IPS-NIHi7 (cell line): ENCODE measurements around the gene ATP6AP1.
"Not testable (repeated sequence)": the region's sequence is repeated elsewhere in the genome, so short reads cannot be mapped to it uniquely, and the experiment has no call there.

ENCODE experiments used
- DNase-seq: peaks from one replicate; pipeline ENCODE4 v3.0.0; 2012; ENCODE audit warnings: mixed read lengths; ENCODE audit errors: extremely low spot score

Gene ATP6AP1

DNA sequence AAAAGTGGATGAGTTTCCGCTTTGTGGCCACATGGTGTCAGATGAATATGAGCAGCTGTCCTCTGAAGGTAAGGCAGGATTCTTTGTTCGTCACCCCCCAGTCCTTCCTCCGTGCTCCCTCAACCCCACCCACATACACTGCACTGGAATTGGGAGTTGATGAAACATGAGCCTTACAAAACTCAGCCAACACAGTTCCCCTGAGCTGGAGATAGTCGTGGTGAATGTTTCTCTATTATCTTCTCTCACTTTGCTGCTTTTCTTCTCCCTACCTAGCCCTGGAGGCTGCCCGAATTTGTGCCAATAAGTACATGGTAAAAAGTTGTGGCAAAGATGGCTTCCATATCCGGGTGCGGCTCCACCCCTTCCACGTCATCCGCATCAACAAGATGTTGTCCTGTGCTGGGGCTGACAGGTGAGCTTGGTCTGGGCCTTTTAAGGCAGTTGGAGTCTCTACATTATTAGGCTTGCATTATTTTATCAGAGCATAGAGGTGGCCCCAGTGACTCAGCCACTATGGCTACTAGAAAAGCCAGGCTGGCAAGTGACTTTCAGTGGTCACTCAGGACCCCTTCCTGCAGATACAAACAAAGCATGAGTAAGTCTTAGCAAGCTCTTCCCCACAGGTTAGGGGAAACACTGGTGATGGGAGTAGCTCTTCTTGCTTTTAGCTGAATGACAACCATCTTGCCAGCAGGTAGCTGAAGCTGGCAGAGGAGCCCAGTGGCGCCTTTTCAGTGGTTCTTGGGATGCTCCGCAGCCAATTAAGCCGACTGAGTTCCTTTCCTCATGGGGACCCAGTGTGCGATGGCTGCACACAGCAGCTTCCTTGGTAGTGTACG is 28.7 kb upstream of the ATP6AP1 start:
- DNase-seq = no peak

DNA sequence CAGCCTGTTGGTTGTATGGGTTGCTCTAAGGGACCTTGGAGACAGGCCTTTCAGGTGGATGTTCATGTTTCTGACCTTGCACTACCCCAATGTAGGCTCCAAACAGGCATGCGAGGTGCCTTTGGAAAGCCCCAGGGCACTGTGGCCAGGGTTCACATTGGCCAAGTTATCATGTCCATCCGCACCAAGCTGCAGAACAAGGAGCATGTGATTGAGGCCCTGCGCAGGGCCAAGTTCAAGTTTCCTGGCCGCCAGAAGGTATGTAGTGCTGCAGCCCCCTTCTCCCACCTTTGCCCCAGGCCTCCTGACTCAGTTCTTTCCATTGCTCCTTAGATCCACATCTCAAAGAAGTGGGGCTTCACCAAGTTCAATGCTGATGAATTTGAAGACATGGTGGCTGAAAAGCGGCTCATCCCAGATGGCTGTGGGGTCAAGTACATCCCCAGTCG is 28.1 kb upstream of the ATP6AP1 start:
- not testable (repeated sequence) for DNase-seq

DNA sequence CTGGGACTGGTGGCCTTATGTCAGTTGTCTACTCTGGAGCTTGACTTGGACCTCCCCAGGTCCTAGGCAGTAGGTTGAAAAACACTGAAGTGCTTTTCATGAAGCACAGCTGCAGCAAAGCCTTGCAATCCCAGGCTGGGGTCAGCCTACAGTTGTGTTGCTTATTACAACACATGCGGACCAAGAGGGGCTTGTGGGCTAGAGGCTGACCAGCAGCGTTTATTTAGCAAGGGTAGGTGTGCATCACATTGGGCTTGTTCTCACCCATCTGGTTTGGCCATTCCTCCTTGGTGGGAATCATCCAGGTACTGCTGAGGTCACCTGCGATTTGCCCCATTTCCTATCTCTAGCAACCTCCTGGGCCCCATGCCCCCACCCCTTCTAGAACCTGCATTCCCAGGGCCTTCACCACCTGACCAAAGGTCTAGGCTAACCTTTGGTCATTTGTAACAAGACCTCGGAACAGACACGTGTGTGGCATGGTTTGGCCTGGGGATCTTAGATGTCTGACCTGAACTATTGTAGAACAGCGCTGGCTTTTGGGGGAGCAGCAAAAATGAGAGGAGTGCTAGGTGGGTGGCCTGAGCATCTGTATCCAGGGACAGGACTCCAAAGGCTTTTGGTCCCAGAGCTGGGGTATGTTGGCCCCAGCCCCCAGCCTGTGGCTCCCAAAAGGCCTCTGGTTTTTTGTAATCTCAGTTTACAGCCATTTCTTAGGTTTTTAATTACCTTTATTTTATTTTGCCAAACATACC is 27.3 kb upstream of the ATP6AP1 start:
- DNase-seq = peak; percentile 12

DNA sequence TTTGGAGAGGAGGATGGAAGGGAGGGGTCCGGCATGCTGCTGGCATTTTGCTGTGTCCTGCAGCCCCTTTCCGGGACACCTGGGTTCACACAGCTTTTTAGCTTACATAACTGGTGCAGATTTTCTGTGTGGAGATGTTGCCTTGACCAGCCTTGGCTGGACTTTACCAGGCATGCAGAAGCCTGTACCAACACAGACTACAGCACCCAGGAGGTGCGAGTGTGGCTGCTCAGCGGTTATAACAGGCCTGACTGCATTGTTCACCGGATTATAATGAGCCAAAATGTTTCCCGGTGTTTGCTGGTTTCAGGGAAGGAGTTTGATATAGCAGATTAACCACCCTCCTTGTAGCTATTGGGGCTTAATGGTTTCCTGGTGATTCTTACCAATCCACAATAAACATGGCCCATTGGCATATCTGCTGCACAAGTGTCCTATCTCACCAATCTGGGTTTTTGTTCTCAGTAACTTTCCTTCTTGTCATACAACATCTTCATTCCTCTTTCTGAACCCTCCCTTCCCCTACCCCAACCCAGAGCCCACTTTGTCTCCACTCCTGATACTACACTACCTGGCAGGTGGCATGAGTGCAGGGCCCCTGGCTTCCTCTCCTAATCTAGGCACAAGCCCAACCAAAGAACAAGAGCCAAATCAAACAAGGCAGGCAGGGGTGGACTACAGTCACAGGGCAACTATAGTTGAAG is 26.4 kb upstream of the ATP6AP1 start:
- no peak for DNase-seq

DNA sequence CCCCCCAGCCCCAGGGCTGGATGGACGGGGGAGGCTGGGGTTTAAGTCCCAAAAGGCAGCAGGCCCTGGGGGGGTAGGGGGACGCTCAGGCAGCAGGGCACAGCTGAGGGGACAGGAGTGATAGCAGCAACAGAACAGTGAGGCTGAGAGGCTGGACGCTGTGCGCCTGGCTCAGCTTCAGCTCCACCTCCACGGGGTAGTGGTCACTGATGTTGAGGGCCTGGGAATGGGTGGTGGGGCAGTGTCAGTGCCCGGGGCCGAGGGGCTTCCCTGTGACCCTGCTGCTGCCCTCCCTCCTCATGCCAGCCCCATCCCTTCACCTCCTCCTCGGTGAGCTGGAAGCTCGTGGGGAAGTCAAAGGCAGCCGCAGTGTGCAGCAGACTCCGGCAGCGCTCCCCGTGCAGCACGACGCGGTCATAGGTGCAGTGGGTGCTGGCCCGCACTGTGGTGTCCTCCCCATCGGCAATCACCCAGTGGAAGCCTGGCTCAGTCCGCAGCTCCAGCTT is 25.8 kb upstream of the ATP6AP1 start:
- no peak for DNase-seq

DNA sequence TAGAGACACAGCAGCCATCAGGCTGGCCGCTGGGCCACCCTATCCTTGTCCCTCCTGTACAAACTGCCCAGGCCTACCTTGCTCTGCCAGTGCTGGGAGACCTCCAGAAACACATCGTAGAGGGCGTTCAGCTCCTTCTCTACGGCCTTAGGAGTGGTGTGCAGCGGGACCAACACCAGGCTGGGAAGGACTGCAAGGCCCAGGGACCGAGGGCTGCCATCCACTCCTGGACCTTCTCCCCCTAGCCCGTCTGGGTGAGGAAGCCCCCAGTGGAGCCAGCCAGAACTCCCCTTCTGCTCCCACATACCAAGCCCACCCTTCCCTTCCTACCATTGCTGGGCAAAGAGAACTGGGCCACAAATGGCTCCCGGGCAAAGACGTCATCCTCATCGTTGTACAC is 25.3 kb upstream of the ATP6AP1 start:
- no peak for DNase-seq

DNA sequence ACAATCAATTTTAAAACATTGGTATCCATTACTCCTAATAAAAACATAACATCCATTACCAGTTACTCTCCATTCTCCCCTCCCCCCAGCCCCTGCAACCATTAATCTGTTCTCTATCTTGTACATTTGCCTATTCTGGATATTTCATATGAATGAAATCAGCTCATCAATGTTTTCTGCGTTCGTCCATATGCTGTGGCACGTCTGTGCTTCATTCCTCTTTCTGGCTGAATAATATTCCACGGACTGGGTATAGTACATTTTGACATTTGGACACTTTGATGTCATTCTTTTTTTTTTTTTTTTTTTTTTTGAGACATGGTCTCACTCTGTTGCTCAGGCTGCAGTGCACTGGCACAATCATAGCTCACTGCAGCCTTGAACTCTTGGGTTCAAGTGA is 24.6 kb upstream of the ATP6AP1 start:
- DNase-seq = no peak

DNA sequence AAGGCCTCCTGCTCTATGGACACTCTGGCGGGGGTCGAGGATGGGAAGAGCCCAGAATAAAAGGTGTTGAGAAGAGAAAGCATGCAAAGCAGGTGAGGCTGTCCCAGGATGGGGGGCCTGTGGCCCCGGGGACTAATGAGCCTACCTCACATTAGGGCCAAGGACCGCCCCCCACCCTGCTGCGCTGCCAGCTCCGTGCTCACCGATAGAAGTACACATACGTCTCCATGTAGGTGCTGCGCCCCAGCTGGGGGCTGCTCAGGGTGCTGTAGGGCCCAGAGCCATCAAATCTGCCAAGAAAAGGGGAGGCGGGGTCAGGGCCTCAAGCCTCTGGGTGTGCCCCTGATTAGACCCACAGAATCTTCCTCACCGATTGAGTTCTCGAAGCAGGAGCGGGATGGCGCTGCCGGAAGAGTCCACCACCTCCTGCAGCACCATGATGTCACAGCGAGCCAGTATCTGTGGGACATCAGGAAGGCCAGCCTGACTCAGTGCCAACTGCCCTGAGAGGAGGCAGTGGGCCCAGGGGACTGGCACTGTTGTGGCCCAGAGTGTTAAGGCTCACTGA is 23.8 kb upstream of the ATP6AP1 start:
- no peak for DNase-seq

DNA sequence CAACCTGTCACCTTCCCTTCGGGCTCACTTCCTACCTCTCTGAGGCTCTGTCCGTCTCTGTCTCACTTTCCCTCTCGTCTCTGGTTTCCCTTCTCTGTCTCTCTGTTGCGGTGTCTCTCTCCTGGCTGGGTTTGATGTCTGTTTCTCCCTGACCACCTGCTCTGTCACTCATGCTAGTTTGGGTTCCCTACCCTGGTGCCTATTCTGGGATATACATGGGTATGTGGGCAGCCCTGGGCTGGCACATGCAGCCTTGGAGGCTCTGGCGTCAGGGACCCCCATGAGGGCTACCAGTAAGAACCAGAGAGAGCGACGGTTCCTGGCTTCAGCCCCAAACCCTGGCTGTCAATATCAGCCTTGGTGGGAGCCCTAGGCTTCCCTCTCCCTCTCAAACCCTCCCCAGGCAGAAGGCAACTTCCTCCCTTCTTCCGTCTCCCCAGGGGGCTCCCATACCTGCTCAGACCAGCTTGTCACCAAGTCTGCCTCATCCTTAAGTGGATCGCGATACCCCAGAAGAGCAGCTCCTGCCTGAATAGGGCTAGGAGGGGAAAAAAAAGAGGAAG is 19.7 kb upstream of the ATP6AP1 start:
- DNase-seq = no peak

DNA sequence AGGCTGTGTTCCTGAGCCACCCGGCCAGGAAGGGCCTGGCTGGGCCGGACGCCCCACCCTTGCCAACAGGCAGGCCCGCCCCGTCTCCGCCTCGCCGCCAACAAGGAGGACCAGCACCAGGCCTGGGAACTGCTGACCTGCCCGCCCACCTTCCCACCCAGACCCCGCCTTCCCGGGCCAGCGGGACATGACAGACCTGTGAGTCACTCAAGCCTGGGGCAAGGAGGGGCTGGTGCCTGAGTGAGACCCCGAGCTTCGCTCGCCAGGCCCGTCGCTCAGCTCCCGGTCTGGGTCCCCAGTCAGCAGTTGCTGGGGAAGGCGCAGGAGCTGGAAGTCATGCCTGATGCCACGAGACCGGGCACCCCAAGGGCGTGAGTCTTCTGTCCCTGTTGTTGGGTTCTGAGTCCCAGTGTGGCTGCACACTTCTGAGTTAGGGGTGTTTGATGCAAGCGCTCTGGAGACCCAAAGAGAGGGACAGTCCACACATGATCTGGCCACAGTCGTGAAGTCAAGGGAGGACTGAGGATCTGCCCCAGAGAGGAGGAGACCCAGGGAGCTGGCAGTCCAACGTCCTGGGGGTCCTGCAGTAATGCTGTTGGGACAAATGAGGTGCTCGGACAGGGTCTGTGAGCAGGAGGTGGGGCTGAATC is 19.1 kb upstream of the ATP6AP1 start, which contains the start of gene DNASE1L1:
DNASE1L1 (minus strand) TSS at position 33 of the 650 bp plus-strand sequence. CDS start 3,686 bp downstream, outside the sequence.
- peak; percentile 77 for DNase-seq

DNA sequence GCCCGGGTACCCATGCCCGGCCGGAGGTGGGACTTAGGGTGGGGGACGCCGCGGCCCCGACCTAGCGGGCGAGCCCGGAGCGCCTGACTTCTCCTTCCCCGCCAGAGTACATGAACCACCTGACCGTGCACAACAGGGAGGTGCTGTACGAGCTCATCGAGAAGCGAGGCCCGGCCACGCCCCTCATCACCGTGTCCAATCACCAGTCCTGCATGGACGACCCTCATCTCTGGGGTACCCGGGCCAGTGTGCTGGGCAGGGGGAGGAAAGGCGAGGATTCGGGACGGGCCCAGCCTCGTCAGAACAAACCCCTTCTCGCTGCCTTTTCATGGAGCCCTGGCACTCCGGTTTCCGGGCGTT is 16.5 kb upstream of the ATP6AP1 start:
- DNase-seq = peak; percentile 59

DNA sequence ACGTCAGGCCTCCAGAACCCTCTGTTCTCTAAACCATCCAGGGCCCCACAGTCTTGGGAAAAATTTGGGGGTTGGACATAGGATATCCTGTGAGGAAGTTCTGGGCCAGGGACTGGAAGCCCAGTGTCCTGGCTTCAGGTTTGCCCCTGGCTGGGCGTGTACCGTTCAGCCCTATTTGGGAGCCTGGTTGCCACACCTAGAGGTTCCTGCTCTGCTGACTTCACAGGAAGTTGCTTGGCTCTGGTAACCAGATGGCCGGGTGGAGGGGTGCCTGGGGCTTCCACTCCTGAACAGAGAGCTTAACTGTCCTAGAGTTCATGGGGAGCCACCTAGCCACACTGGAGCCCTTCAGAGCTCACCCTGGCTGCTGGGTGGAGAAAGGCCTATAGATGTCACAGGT is 16.0 kb upstream of the ATP6AP1 start:
- DNase-seq = no peak

DNA sequence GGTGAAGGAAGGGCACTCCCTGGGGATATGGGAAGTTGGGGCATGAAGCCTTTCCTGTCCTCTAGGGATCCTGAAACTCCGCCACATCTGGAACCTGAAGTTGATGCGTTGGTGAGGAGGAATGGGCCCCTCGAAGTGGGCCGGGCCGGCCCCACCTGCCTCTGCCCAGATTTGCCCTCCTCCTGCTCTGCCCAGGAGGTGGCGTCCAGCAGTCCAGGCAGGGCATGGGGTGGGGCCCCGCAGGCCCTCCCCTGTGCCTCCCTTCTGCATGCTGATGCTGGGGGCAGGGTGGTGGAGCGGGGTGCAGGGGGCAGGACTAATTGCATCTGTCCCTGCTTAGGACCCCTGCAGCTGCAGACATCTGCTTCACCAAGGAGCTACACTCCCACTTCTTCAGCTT is 15.3 kb upstream of the ATP6AP1 start:
- DNase-seq = no peak

DNA sequence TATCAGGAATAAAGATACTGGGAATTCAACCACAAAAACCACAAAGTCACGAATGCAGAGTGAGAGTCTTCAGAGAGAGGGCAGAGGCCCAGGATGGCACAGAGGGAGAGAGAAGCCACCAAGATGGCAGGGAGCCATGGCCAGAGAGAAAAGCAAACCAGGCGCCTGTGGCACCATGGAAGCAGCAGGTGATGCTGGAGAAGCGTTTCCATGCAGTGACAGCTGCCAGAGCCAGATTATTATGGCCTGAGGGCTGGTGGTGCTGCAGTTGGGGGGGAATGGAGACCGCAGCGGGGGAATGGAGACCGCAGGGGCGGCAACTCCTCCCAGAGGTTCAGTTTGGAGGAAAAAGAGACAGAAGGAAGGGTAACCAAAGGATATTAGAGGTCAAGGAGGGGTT is 11.3 kb upstream of the ATP6AP1 start:
- no peak for DNase-seq

DNA sequence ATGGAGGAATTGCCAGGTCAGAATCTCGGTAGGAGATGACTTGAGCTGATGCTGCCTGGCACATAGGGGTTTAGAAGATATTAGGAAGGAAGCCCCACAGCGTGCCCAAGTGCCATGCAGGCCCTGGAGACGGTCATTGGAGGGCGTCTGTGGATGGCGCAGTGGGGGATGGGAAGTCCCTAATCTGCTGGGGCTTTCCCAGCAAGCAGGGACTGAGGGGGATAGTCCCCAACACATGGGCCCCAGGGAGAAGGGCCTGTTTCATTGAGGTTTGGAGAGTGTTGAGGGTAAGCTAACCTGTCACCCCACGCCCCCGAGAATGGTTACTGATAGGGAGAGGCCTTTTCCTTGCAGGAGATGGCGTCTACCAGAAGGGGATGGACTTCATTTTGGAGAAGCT is 9.3 kb upstream of the ATP6AP1 start:
- DNase-seq = no peak

DNA sequence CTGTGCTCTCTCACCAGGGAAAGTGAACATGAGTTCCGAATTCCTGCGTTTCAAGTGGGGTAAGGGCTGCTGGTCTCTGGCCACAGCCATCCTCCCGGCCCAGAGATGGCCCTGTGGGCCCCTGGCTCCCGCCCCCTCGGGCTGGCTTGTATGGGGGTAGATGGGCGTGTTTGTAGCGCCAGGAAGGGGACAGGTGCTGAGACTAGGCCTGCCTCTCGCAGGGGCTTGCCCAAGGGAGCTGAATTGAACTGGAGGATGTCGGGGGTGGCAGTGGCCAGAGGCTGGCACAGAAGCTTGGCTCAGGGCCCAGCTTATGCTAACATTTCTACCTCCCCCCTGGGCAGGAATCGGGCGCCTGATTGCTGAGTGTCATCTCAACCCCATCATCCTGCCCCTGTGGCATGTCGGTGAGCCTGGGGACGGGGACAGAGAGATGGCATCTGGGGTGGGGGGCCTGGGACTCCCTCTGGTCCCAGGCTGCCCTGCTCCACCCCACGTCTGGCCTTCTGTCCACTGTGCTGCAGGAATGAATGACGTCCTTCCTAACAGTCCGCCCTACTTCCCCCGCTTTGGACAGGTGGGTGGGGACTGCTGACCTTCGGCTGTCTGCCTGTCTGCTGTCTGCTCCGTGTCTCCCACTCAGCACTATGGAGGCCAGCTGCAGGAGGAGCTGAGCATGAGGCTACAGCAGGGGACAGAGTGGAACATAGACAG is 8.6 kb upstream of the ATP6AP1 start:
- no peak for DNase-seq

DNA sequence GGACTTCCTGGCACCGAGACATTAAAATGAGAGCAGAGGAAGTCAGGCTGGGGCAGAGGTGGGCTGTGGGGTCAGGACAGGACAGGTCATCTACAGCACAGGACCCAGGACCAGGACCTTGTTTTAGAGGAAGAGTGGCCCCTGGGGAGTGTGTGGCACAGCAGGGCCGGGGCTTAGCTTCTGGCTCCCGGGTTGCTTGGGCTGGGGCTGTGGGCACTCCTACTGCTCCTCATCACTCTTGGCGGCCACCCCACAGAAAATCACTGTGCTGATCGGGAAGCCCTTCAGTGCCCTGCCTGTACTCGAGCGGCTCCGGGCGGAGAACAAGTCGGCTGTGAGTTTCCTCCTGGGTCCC is 8.1 kb upstream of the ATP6AP1 start:
- DNase-seq = no peak

DNA sequence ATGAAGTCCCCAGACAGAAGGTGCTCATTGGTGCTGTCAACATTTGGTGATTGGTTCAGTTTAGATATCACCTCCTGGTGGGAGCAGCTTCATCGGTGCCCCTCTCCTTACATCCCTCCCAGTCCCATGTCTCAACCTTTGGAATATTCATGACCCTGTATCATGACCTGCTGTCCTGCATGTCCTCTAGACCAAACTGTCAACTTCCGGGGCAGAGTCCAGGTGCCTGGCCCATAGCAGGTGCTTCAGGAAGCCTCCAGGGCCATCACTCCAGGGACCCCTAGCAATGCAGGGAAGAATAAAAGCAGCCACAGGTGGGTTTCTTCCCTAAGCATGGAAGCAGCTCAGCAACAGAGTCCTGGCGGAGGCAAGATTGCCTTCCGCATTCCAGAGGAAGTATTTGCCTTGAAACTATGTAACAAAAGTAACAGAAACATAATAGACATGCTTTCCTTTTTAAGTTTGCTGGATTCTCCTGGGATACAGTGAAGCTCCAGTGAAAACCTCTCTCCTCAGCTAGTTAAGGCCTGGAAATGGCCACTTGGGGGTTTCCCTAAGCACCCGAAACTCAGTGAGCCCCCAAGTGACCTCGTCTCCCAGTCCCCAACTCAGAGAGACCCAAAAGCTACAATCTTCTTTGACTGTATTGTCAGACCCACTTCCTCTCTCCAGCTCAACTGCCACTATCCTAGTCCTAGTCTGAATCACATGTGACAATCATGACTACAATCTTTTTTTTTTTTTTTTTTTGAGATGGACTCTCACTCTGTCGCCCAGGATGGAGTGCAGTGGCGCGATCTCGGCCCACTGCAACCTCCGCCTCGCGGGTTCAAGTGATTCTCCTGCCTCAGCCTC is 1.3 kb upstream of the ATP6AP1 start:
- no peak for DNase-seq

DNA sequence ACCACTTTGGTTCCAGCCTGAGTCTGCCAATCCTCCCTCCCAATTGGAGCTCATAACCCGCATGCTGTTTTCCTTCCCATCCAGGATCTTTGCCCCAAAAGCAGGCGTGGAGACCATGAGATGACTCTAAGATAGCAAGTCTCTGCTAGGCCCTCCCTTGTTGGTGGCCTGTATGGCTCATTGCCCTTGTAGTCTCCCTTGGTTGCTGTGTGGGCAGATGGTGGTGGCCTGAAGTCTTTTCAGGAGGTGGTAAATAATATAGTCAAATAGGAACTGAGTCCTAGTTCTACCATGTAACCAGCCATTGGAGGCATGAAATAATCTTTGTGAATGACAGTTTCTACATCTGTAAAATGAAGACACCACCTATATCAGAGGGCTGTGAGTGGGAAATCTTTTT is 1.2 kb downstream of the ATP6AP1 start:
- no peak for DNase-seq

DNA sequence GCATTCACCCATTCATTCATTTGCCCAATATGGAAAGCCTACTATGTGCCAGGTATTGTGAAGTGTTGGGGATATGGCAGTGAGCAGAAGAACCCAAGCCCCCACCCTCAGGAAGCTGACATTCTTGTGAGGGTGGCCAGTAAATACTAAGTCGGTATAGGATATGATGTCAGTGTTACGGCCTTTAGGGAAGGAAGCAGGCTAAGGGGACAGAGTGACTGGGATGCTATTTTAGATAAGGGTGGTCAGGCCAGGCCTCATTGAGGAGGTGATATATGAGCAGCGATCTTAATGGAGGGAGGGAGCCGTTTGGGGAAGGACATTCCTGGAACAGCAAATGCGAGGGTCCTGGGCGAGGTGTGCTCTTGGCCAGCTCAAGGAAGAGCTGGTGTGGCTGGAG is 2.0 kb downstream of the ATP6AP1 start:
- no peak for DNase-seq
